HG03565 (cell line): ENCODE data around the gene RNF34.

Experiments used
- ATAC-seq: cut with Tn5 transposase; IDR thresholded peaks from one replicate; pipeline ENCODE4 v1.9.1; 2021; ENCODE audit warnings: mild to moderate bottlenecking, moderate library complexity; ENCODE audit not compliant: unreplicated experiment

Gene RNF34

GRCh38 chr12:121388421-121388981, 11.4 kb upstream of the RNF34 start:
- no peak for ATAC-seq

GRCh38 chr12:121390856-121391255, 9.1 kb upstream of the RNF34 start:
- ATAC-seq: no peak

GRCh38 chr12:121391619-121392324, 8.1 kb upstream of the RNF34 start:
- no peak for ATAC-seq

- no peak for ATAC-seq
Measured at GRCh38 chr12:121392325-121392716, 7.6 kb upstream of the RNF34 start.

GRCh38 chr12:121397521-121397920, 2.4 kb upstream of the RNF34 start:
- no peak for ATAC-seq

GRCh38 chr12:121398355-121398754, 1.6 kb upstream of the RNF34 start:
- no peak for ATAC-seq

GRCh38 chr12:121400332-121401139, 618 bp downstream of the RNF34 start:
- peak; percentile 9 for ATAC-seq

- no peak for ATAC-seq
Measured at GRCh38 chr12:121403721-121404120, 3.8 kb downstream of the RNF34 start.

- ATAC-seq: no peak
Measured at GRCh38 chr12:121404734-121405133, 4.8 kb downstream of the RNF34 start.

- ATAC-seq: no peak
Measured at GRCh38 chr12:121405211-121405610, 5.3 kb downstream of the RNF34 start.

- ATAC-seq: no peak
Measured at GRCh38 chr12:121413917-121414316, 14.0 kb downstream of the RNF34 start.

- no peak for ATAC-seq
Measured at GRCh38 chr12:121417847-121418246, 17.9 kb downstream of the RNF34 start.

GRCh38 chr12:121420109-121420508, 20.2 kb downstream of the RNF34 start:
- ATAC-seq: no peak

GRCh38 chr12:121423253-121423652, 23.3 kb downstream of the RNF34 start:
- no peak for ATAC-seq

- ATAC-seq: no peak
Measured at GRCh38 chr12:121423682-121424623, 24.0 kb downstream of the RNF34 start.

GRCh38 chr12:121424624-121424975, 24.7 kb downstream of the RNF34 start:
- ATAC-seq: no peak

- no peak for ATAC-seq
Measured at GRCh38 chr12:121427556-121428050, 27.7 kb downstream of the RNF34 start.

- no peak for ATAC-seq
Measured at GRCh38 chr12:121428883-121429282, 29.0 kb downstream of the RNF34 start.

- ATAC-seq: no peak
Measured at GRCh38 chr12:121430833-121431415, 31.0 kb downstream of the RNF34 start.

- no peak for ATAC-seq
Measured at GRCh38 chr12:121432740-121433480, 33.0 kb downstream of the RNF34 start.
